Mucosa of descending colon (tissue), 3 donors: ENCODE data around the gene CAPN8. TPM values are rescaled to one million over a fixed set of nuclear protein-coding genes. Genes with fewer than 3 reads are reported as not detected.

Experiments used
- ATAC-seq: fragments of 200-7000 bp; cut with Tn5 transposase; one replicate; pipeline ENCODE4 v1.9.1; 2020; ENCODE audit warnings: mild to moderate bottlenecking, moderate library complexity
- DNase-seq, 3 donors: peaks; one replicate each; pipeline ENCODE4 v3.0.0-alpha.2; 2020
- H3K36me3 ChIP-seq: fragments of 200-600 bp; one replicate; pipeline ENCODE4 v1.8.0; 2021; ENCODE audit warnings: low read depth, mild to moderate bottlenecking
- H3K4me1 ChIP-seq: fragments of 200-600 bp; one replicate; pipeline ENCODE4 v1.8.0; 2021; ENCODE audit warnings: low read depth, mild to moderate bottlenecking
- H3K4me3 ChIP-seq: fragments of 200-600 bp; one replicate; pipeline ENCODE4 v1.8.0; 2021; ENCODE audit warnings: mild to moderate bottlenecking
- H3K9me3 ChIP-seq: fragments of 200-600 bp; one replicate; pipeline ENCODE4 v1.8.0; 2021; ENCODE audit warnings: mild to moderate bottlenecking
- intact Hi-C, 2 donors: fragments of 100-400 bp; cut with DNase I in 1 of 2; cut with micrococcal nuclease in 1 of 2; formaldehyde crosslinking; loops; one replicate each; pipeline versions ENCODE4 v1.11.0 to v1.11.1; 2022; cut with DNase I, micrococcal nuclease
- total RNA-seq, 3 donors: library from RNA; stranded (reverse); fragmentation: NEBNext Ultra II Directional in 2 of 3; extraction: Animal tissue kit (Norgen Biotek cat#: 25700) in 2 of 3; gene quantifications; one replicate each; pipeline versions ENCODE4 v1.2.1 to v1.2.4, GENCODE V29; 2021 to 2023
- TF ChIP-seq, protein P1 (sequence below): fragments of 200-600 bp; IDR thresholded peaks from one replicate; pipeline ENCODE4 v1.8.0; 2022; ENCODE audit warnings: antibody characterized with exemption, mild to moderate bottlenecking
- donor health status: DM: no; HTN: no; CAD: no; lungs with moderate emphysema.
- donor health status: DM: no; HTN: no; CAD: no.
- donor health status: DM: no; HTN: yes; CAD: no.

Gene CAPN8
- total RNA-seq, 3 donors from 2014 or later = 31.1 to 88.6 (median 59.0) TPM

DNA sequence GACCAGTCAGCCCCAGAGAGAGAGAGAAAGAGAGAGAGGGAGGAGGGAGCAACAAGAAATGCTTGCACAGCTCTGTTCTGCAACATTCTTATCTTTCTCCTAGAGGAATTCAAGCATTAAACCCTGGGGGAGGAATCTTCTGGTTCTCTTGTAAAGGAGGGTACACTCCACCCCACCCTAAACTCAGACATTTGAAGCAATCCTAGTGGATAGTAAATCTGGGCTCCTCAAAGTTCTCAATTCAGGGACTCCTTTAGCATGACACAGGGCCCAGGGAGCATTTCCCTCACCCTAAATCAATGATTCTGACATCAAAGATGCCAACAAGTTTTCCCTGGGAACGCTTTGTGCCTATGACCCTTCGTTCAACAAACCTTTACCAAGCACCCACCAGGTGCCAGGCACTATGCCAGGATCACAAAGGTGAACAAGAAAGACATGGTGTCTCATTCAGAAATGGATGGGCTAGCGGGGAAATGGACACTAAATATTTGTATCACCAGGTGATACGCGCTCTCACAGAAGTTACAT lies 35.0 kb upstream of the CAPN8 start:
- DNase-seq (no peak), ATAC-seq (no peak)
- intact Hi-C loops = loop anchor here in 1 of 2 donors (10.0 kb wide), 1 partner anchor 54 kb away; no protein-coding TSS in a partner anchor
- H3K36me3 ChIP-seq = no peaks in the 10 kb centered on the region
- H3K4me3 ChIP-seq = no peak overlapping the region
- peaks cover 6% of the 10 kb centered on the region for H3K4me1 ChIP-seq
- no peaks in the 10 kb centered on the region for H3K9me3 ChIP-seq
- TF ChIP-seq, protein P1, sequence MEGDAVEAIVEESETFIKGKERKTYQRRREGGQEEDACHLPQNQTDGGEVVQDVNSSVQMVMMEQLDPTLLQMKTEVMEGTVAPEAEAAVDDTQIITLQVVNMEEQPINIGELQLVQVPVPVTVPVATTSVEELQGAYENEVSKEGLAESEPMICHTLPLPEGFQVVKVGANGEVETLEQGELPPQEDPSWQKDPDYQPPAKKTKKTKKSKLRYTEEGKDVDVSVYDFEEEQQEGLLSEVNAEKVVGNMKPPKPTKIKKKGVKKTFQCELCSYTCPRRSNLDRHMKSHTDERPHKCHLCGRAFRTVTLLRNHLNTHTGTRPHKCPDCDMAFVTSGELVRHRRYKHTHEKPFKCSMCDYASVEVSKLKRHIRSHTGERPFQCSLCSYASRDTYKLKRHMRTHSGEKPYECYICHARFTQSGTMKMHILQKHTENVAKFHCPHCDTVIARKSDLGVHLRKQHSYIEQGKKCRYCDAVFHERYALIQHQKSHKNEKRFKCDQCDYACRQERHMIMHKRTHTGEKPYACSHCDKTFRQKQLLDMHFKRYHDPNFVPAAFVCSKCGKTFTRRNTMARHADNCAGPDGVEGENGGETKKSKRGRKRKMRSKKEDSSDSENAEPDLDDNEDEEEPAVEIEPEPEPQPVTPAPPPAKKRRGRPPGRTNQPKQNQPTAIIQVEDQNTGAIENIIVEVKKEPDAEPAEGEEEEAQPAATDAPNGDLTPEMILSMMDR = no peak

DNA sequence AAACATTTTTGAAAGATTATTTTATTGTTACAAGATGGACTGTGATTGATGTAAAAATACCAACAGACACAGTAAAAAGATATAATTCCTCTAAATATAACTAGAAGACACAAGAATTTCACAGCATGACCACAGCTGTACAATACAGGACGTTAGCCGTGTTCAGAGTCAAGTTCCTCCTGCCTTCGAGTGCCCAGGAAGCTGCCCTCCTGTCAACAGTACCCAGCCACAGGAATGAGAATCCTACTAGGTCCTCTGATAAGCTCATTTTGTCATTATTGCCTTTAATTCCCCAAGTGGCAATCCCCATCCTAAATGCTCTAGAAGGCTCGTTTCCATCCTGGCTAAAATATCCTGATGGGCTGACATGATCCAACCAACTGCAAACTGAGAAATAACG lies 30.4 kb upstream of the CAPN8 start:
- H3K9me3 ChIP-seq = no peaks in the 10 kb centered on the region
- no peak for ATAC-seq
- H3K4me1 ChIP-seq = peaks cover 6% of the 10 kb centered on the region
- TF ChIP-seq, protein P1 = no peak
- H3K4me3 ChIP-seq = no peak overlapping the region
- intact Hi-C loops = loop anchor here in 1 of 2 donors (5.0 kb wide), 1 partner anchor 51 kb away; no protein-coding TSS in a partner anchor
- DNase-seq = no peak
- H3K36me3 ChIP-seq = no peaks in the 10 kb centered on the region

DNA sequence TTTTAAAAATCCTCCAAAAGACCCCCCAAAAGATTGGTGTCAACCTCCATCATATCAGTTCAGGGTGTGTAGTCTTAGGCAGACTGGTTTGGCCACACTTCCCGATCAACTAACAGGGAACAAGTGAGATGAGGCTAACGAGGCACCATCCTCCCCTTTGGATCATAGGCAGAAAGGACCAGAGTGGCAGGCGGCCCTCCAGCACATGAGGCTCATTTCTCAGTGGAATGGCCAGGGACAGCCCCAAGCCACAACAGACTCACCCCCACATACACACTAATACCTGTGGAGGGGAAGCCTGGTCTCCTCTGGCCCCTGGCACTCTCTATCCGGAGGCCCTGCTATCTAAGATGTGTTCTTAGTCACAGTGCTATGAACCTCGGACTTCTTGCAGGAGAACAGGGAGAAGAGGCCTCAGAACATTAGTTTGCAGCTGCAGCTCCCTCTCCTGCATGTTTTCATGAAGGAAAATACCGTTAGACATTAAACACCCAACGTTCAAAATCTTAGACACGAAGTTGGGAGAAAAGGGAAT lies 29.6 kb upstream of the CAPN8 start:
- DNase-seq (no peak), ATAC-seq (no peak)
- Histone ChIP-seq H3K36me3 (no peaks in the 10 kb centered on the region), H3K4me3 (no peak overlapping the region), H3K9me3 (no peaks in the 10 kb centered on the region), H3K4me1 (peaks cover 4% of the 10 kb centered on the region)
- TF ChIP-seq, protein P1 = no peak
- intact Hi-C loops = loop anchor here in 1 of 2 donors (5.0 kb wide), 1 partner anchor 52 kb away; no protein-coding TSS in a partner anchor

DNA sequence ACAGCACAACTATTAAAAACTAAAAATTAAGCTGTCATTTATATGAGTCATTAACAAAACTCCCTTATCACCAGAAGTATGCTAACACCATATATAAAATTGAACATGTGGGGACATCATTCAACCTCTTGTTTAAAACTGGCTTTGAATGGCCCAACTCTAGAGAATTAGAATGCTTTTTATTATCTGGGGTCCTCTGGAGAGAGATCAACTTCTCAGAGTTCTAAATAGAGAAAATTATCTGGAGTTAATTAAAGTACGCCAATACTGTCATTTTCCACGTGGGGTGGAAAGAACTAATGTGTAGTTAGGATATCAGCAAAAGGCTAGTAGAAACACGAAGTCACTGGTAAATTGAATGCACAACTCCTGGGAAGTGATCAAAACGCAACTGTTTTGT lies 25.6 kb upstream of the CAPN8 start:
- Histone ChIP-seq H3K4me3 (no peak overlapping the region), H3K4me1 (no peaks in the 10 kb centered on the region), H3K9me3 (no peaks in the 10 kb centered on the region), H3K36me3 (no peaks in the 10 kb centered on the region)
- TF ChIP-seq, protein P1 = no peak
- no peak for ATAC-seq
- intact Hi-C loops = no loop called here
- DNase-seq = no peak

DNA sequence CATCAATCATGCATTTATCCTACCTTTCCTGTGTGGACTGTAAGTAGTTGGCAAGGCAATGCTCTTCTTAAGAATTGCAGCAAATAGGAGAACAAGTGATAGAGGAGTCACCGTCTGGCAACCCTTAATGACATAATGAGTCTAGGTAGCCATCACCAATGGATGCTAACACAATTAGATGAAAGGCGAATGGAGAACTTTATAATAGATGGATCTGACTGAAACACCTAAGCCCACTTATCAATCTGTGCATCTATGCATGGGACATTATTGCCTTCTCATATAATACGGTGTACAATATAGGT lies 18.9 kb upstream of the CAPN8 start:
- no peak overlapping the region for H3K4me3 ChIP-seq
- no peaks in the 10 kb centered on the region for H3K9me3 ChIP-seq
- no peaks in the 10 kb centered on the region for H3K36me3 ChIP-seq
- DNase-seq = no peak
- H3K4me1 ChIP-seq = no peaks in the 10 kb centered on the region
- TF ChIP-seq, protein P1 = no peak
- no peak for ATAC-seq
- intact Hi-C loops = loop anchor here (10.0 kb wide), 1 partner anchor 550 kb away; no protein-coding TSS in a partner anchor
